Endothelial cell of umbilical vein (primary cell): ENCODE measurements around the gene AMN. TPM values are rescaled to one million over a fixed set of nuclear protein-coding genes. Genes with fewer than 3 reads are reported as not detected.

Experiments
- BruUV-seq: library from RNA; stranded (reverse); fragments of 400-500 nt; replicated peaks from 2 replicates; lab custom pipeline; 2021; lab: Mats Ljungman, UMichigan
- CTCF ChIA-PET: fragments of 300-600, 350-600 bp; sonication (Branson Sonifier 250); formaldehyde crosslinking; loops from one replicate; lab custom pipeline; 2021; ENCODE audit warnings: antibody characterized with exemption, inconsistent platforms; lab: Charles Lee
- POLR2A ChIA-PET: fragments of 300-600, 350-600 bp; sonication (Branson Sonifier 250); formaldehyde crosslinking; loops from one replicate; lab custom pipeline; 2021; ENCODE audit warnings: antibody characterized with exemption, inconsistent platforms; lab: Charles Lee
- DNase-seq: peaks from one replicate; pipeline ENCODE4 v3.0.0-alpha.2; 2011; ENCODE audit warnings: low read depth, low spot score
- FAIRE-seq: peaks from 2 replicates; lab custom pipeline; 2011; peaks lifted over from hg19 to GRCh38; lab: Jason Lieb, UNC
- H2AFZ ChIP-seq: 2 replicates; pipeline ENCODE4 v1.6.0; 2012; ENCODE audit warnings: low read depth, low read length, control low read depth, inconsistent platforms
- H3K27ac ChIP-seq: 2 replicates; pipeline ENCODE4 v1.5.1; 2011; ENCODE audit warnings: low read depth, mild to moderate bottlenecking, control low read depth, low read length, moderate library complexity; ENCODE audit not compliant: insufficient read depth
- H3K27me3 ChIP-seq, 2 experiments: 2 replicates each; pipeline versions ENCODE4 v1.6.0 to v1.6.1; 2011; ENCODE audit warnings: low read length in 2 of 2, mixed read lengths in 1 of 2; ENCODE audit not compliant: control insufficient read depth in 2 of 2, insufficient read depth in 2 of 2
- H3K36me3 ChIP-seq, 2 experiments: 2 replicates in 1 of 2; 3 replicates in 1 of 2; pipeline ENCODE4 v1.5.1; 2011; ENCODE audit warnings: low read length in 2 of 2, mild to moderate bottlenecking in 1 of 2, moderate library complexity in 1 of 2; ENCODE audit not compliant: control insufficient read depth in 2 of 2, insufficient read depth in 2 of 2; ENCODE audit errors: extremely low read depth in 1 of 2
- H3K4me1 ChIP-seq: 3 replicates; pipeline ENCODE4 v1.5.1; 2011; ENCODE audit warnings: mild to moderate bottlenecking, low read length; ENCODE audit not compliant: control insufficient read depth, insufficient read depth; ENCODE audit errors: extremely low read depth
- H3K4me2 ChIP-seq: 2 replicates; pipeline ENCODE4 v1.6.1; 2011; ENCODE audit warnings: low read length, control low read depth, mixed read lengths; ENCODE audit not compliant: insufficient read depth
- H3K4me3 ChIP-seq, 3 experiments: fragments of 200-600 bp in 1 of 3; sonication (generic), shearing (Covaris generic) in 1 of 3; replicated peaks in 1 of 3; 2 replicates each; pipeline ENCODE4 v1.5.1; 2011 to 2016; ENCODE audit warnings: control low read depth in 3 of 3, low read length in 3 of 3, mild to moderate bottlenecking in 2 of 3, inconsistent platforms in 1 of 3, low read depth in 1 of 3, moderate library complexity in 1 of 3; ENCODE audit not compliant: insufficient read depth in 1 of 3
- H3K79me2 ChIP-seq: 2 replicates; pipeline ENCODE4 v1.6.0; 2012; ENCODE audit warnings: low read length, inconsistent platforms; ENCODE audit not compliant: control insufficient read depth, insufficient read depth
- H3K9ac ChIP-seq: replicated peaks from 2 replicates; pipeline ENCODE3; 2011; ENCODE audit warnings: low read length, control low read depth; ENCODE audit not compliant: insufficient read depth; ENCODE audit errors: extremely low read depth
- H3K9me1 ChIP-seq: replicated peaks from 3 replicates; pipeline ENCODE4 v1.6.0; 2011; ENCODE audit warnings: mild to moderate bottlenecking, low read length; ENCODE audit not compliant: control insufficient read depth, insufficient read depth; ENCODE audit errors: extremely low read depth
- H3K9me3 ChIP-seq: replicated peaks from 2 replicates; pipeline ENCODE4 v1.5.1; 2012; ENCODE audit warnings: low read length, inconsistent platforms; ENCODE audit not compliant: control insufficient read depth, insufficient read depth
- H4K20me1 ChIP-seq: replicated peaks from 2 replicates; pipeline ENCODE3; 2011; ENCODE audit warnings: mild to moderate bottlenecking, low read length; ENCODE audit not compliant: control insufficient read depth, insufficient read depth; ENCODE audit errors: extremely low read depth
- EZH2 ChIP-seq: IDR thresholded peaks from 2 replicates; pipeline ENCODE4 v1.6.1; 2012; ENCODE audit warnings: borderline replicate concordance, low read depth, mild to moderate bottlenecking, moderate library complexity, low read length, inconsistent platforms; ENCODE audit not compliant: severe bottlenecking
- FOS ChIP-seq: IDR thresholded peaks from 2 replicates; pipeline ENCODE4 v1.6.1; 2011; ENCODE audit warnings: mild to moderate bottlenecking, low read length, moderate library complexity, borderline replicate concordance; ENCODE audit not compliant: insufficient read depth
- GATA2 ChIP-seq: IDR thresholded peaks from 2 replicates; pipeline ENCODE4 v1.7.0; 2011; ENCODE audit warnings: low read depth, mild to moderate bottlenecking, moderate library complexity, mixed read lengths, low read length; ENCODE audit not compliant: insufficient read length, insufficient read depth
- JUN ChIP-seq: IDR thresholded peaks from 2 replicates; pipeline ENCODE4 v1.6.1; 2011; ENCODE audit warnings: borderline replicate concordance, low read depth; ENCODE audit not compliant: insufficient read length, insufficient read depth
- MAX ChIP-seq: IDR thresholded peaks from 2 replicates; pipeline ENCODE4 v1.6.1; 2011; ENCODE audit not compliant: insufficient read depth, insufficient read length
- MYC ChIP-seq: IDR thresholded peaks from one replicate; pipeline ENCODE4 v1.6.1; 2011; ENCODE audit warnings: mild to moderate bottlenecking, low read depth, low read length
- POLR2A ChIP-seq: IDR thresholded peaks from 2 replicates; pipeline ENCODE4 v1.6.1; 2012; ENCODE audit warnings: low read depth, mild to moderate bottlenecking, control low read depth, low read length
- POLR2AphosphoS5 ChIP-seq: IDR thresholded peaks from 2 replicates; pipeline ENCODE4 v1.6.1; 2012; ENCODE audit warnings: low read depth, mild to moderate bottlenecking, control low read depth, low read length, moderate library complexity; ENCODE audit not compliant: insufficient read depth
- dilution Hi-C: fragments of 300-500 bp; cut with MboI; formaldehyde crosslinking; loops from one replicate; pipeline ENCODE4 v1.15.0; 2019; ENCODE audit warnings: low sequenced_read_pairs; ENCODE audit not compliant: extremely low pct_ligation_motif_present
- intact Hi-C: fragments of 100-400 bp; cut with micrococcal nuclease; formaldehyde crosslinking; loops from one replicate; pipeline ENCODE4 v1.10.0; 2022
- polyA plus RNA-seq, 4 experiments: library from polyadenylated mRNA; depleted of rRNA in 3 of 4; stranded (reverse) in 3 of 4; unstranded in 1 of 4; fragments of >200 nt; gene quantifications; 2 replicates each; pipeline versions ENCODE4 v1.2.1 to v1.2.3, GENCODE V29; 2011 to 2012; ENCODE audit warnings: missing spikeins in 1 of 4
- total RNA-seq: library from RNA; stranded (reverse); gene quantifications from 2 replicates; pipeline ENCODE4 v1.2.3, GENCODE V29; 2021
- TF ChIP-seq, protein P1 (sequence below), 2 donors: IDR thresholded peaks; 1 replicate in 1 of 2; 2 replicates in 1 of 2; pipeline ENCODE4 v1.5.1; 2011; ENCODE audit warnings: low read length in 2 of 2, mild to moderate bottlenecking in 2 of 2, moderate library complexity in 2 of 2, control low read depth in 1 of 2, inconsistent platforms in 1 of 2, low read depth in 1 of 2; ENCODE audit not compliant: insufficient read depth in 1 of 2; ENCODE audit errors: extremely low read depth in 1 of 2

AMN gene
- total and polyA plus RNA-seq, 2 donors (not counting 3 experiments of a cell fraction or from before 2014, with no cell fraction given) = 0.03 TPM; not detected in 1

DNA sequence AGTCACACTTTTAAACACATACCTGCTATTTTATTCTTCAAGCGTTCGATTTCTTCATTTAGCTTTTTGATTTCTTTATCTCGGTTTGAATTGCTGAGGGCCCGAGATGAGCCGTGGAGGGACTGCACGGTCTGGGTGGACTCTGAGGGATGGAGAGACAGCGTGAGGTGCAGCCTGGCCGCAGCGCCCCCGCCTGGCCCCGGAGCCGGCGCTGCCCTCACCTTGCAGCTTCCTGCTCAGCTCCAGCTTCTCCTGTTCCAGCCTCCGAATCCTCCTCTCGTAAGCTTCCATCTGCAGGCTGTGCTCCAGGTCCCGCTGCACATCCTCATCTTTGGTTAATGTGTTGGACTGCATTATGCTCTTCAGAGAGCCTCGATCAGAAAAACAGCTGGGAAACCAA is 53.2 kb downstream of the AMN start:
- CTCF ChIA-PET = interaction anchor here (1.3 to 1.4 kb wide), 2 partner anchors 19 to 25 kb away, joined by 4 to 6 read pairs; no protein-coding TSS in a partner anchor
- intact Hi-C loops = no loop called here
- H4K20me1 ChIP-seq = no peaks in the 10 kb centered on the region

GRCh38 chr14:102977475-102977874 is 55.0 kb downstream of the AMN start:
- no peaks in the 10 kb centered on the region for H3K79me2 ChIP-seq
- no TSS peak for BruUV-seq

More for the DNA sequence above, 53.2 kb downstream of the AMN start:
- FAIRE-seq (no peak), DNase-seq (no peak)
- H3K27ac ChIP-seq = no peak overlapping the region
- no TSS peak for BruUV-seq
- no peak overlapping the region for H2AFZ ChIP-seq
- H3K9me3 ChIP-seq = no peaks in the 10 kb centered on the region
- H3K36me3 ChIP-seq = peaks cover 15 to 57% of the 10 kb centered on the region in 2 experiments
- H3K4me3 ChIP-seq = no peak overlapping the region
- no peaks in the 10 kb centered on the region for H3K79me2 ChIP-seq
- no peaks in the 10 kb centered on the region for H3K27me3 ChIP-seq
- POLR2A ChIA-PET = interaction anchor here (0.6 kb wide), 2 partner anchors 13 to 62 kb away, joined by 3 to 6 read pairs; no protein-coding TSS in a partner anchor
- no peaks in the 10 kb centered on the region for H3K4me1 ChIP-seq
- TF ChIP-seq FOS = no peak
- TF ChIP-seq MYC = no peak
- TF ChIP-seq, protein P1, sequence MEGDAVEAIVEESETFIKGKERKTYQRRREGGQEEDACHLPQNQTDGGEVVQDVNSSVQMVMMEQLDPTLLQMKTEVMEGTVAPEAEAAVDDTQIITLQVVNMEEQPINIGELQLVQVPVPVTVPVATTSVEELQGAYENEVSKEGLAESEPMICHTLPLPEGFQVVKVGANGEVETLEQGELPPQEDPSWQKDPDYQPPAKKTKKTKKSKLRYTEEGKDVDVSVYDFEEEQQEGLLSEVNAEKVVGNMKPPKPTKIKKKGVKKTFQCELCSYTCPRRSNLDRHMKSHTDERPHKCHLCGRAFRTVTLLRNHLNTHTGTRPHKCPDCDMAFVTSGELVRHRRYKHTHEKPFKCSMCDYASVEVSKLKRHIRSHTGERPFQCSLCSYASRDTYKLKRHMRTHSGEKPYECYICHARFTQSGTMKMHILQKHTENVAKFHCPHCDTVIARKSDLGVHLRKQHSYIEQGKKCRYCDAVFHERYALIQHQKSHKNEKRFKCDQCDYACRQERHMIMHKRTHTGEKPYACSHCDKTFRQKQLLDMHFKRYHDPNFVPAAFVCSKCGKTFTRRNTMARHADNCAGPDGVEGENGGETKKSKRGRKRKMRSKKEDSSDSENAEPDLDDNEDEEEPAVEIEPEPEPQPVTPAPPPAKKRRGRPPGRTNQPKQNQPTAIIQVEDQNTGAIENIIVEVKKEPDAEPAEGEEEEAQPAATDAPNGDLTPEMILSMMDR (IDR thresholded peaks at IDR 0.05; ENCODE audit: extremely low read depth in 1 of 2, insufficient read depth in 1 of 2, low read depth in 1 of 2, low read length in 2 of 2) = no peak
- H3K4me2 ChIP-seq = no peak overlapping the region
- H3K9ac ChIP-seq = no peak overlapping the region
- H3K9me1 ChIP-seq = no peaks in the 10 kb centered on the region
- dilution Hi-C loops = no loop called here

More at GRCh38 chr14:102977475-102977874, 55.0 kb downstream of the AMN start:
- CTCF ChIA-PET = interaction anchor here (1.3 kb wide), 1 partner anchor 9 kb away, joined by 3 read pairs; no protein-coding TSS in a partner anchor
- POLR2A ChIA-PET = no interaction called here
- DNase-seq = no peak
- dilution Hi-C loops = no loop called here
- TF ChIP-seq MAX (no peak), POLR2A (no peak), EZH2 (no peak), POLR2AphosphoS5 (no peak), JUN (no peak), GATA2 (no peak), MYC (no peak), FOS (no peak)
- TF ChIP-seq, protein P1 (IDR thresholded peaks at IDR 0.05; ENCODE audit: extremely low read depth in 1 of 2, insufficient read depth in 1 of 2, low read depth in 1 of 2, low read length in 2 of 2) = no peak
- Histone ChIP-seq H3K27me3 (no peaks in the 10 kb centered on the region), H4K20me1 (no peaks in the 10 kb centered on the region), H3K9ac (no peak overlapping the region), H2AFZ (no peak overlapping the region), H3K27ac (no peak overlapping the region), H3K4me2 (no peak overlapping the region), H3K4me1 (no peaks in the 10 kb centered on the region), H3K36me3 (peaks cover 11 to 52% of the 10 kb centered on the region in 2 experiments), H3K9me3 (no peaks in the 10 kb centered on the region), H3K4me3 (no peak overlapping the region), H3K9me1 (no peaks in the 10 kb centered on the region)
- intact Hi-C loops = no loop called here
- FAIRE-seq = no peak
